HCT116 (cell line): Measurements from ENCODE around the gene CPED1. TPM values are rescaled to one million over a fixed set of nuclear protein-coding genes. Genes with fewer than 3 reads are reported as not detected.

Experiments
- ATAC-seq: fragments of 200-7000 bp; cut with Tn5 transposase; 2 replicates; pipeline ENCODE4 v1.9.1; 2020; ENCODE audit warnings: mild to moderate bottlenecking, moderate library complexity
- BruUV-seq: library from RNA; stranded (reverse); fragments of 400-500 nt; replicated peaks from 2 replicates; lab custom pipeline; 2021; lab: Mats Ljungman, UMichigan
- CTCF ChIA-PET: fragments of 300-600 bp; sonication (Branson Sonifier 250); formaldehyde crosslinking; loops from one replicate; lab custom pipeline; 2021; ENCODE audit warnings: antibody characterized with exemption; lab: Charles Lee
- POLR2A ChIA-PET: fragments of 300-600, 350-600 bp; sonication (Branson Sonifier 250); formaldehyde crosslinking; loops from one replicate; lab custom pipeline; 2021; ENCODE audit warnings: antibody characterized with exemption; lab: Charles Lee
- RAD21 ChIA-PET, 2 experiments: fragments of 300-600 bp; sonication (Branson Sonifier 250); formaldehyde crosslinking; loops; one replicate each; lab custom pipeline; 2023; ENCODE audit warnings: low total read pairs in 2 of 2; ENCODE audit not compliant: uncharacterized antibody in 2 of 2, unreplicated experiment in 2 of 2, low non-redundant PET in 1 of 2; lab: Charles Lee
- DNase-seq: peaks from one replicate; pipeline ENCODE4 v3.0.0-alpha.2; 2010; ENCODE audit warnings: low read depth, low spot score
- H2AFZ ChIP-seq: fragments of 200-600 bp; shearing (Covaris generic), sonication (generic); 2 replicates; pipeline ENCODE4 v1.6.1; 2017; ENCODE audit warnings: low read depth, mixed run types, mixed read lengths, antibody characterized with exemption, low read length; ENCODE audit not compliant: poor library complexity, severe bottlenecking
- H3K27ac ChIP-seq: 2 replicates; pipeline ENCODE4 v1.5.1; 2012; ENCODE audit warnings: low read depth, low read length
- H3K27me3 ChIP-seq: fragments of 200-600 bp; sonication (generic); 2 replicates; pipeline ENCODE4 v1.6.1; 2016; ENCODE audit warnings: mixed run types, low read length, mixed read lengths; ENCODE audit not compliant: insufficient read depth
- H3K36me3 ChIP-seq, 2 experiments: fragments of 200-500 bp in 1 of 2; fragments of 200-600 bp in 1 of 2; sonication (Bioruptor generic) in 1 of 2; sonication (generic) in 1 of 2; 2 replicates each; pipeline versions ENCODE4 v1.5.1 to v1.6.1; 2014 to 2016; ENCODE audit warnings: low read length in 2 of 2, inconsistent platforms in 1 of 2, mixed read lengths in 1 of 2, mixed run types in 1 of 2; ENCODE audit not compliant: insufficient read depth in 2 of 2, control insufficient read depth in 1 of 2
- H3K4me1 ChIP-seq, 2 experiments: fragments of 200-600 bp in 1 of 2; sonication (generic) in 1 of 2; 2 replicates each; pipeline versions ENCODE4 v1.5.1 to v1.6.1; 2012 to 2017; ENCODE audit warnings: low read length in 2 of 2, inconsistent platforms in 1 of 2, mild to moderate bottlenecking in 1 of 2, mixed read lengths in 1 of 2, mixed run types in 1 of 2, moderate library complexity in 1 of 2; ENCODE audit not compliant: insufficient read depth in 2 of 2, control insufficient read depth in 1 of 2
- H3K4me2 ChIP-seq: fragments of 200-600 bp; sonication (generic); 2 replicates; pipeline ENCODE4 v1.6.1; 2017; ENCODE audit warnings: mixed run types, low read length, mixed read lengths
- H3K4me3 ChIP-seq, 2 experiments: fragments of 200-600 bp in 1 of 2; sonication (generic) in 1 of 2; replicated peaks in 1 of 2; 2 replicates each; pipeline ENCODE4 v1.5.1; 2011 to 2016; ENCODE audit warnings: low read length in 2 of 2, control low read depth in 1 of 2, low read depth in 1 of 2, mild to moderate bottlenecking in 1 of 2, mixed read lengths in 1 of 2, mixed run types in 1 of 2
- H3K79me2 ChIP-seq: fragments of 200-600 bp; sonication (generic); 2 replicates; pipeline ENCODE4 v1.6.1; 2017; ENCODE audit warnings: mild to moderate bottlenecking, mixed run types, low read length, moderate library complexity, mixed read lengths; ENCODE audit not compliant: insufficient read depth
- H3K9ac ChIP-seq: fragments of 200-600 bp; sonication (generic); 2 replicates; pipeline ENCODE4 v1.6.1; 2016; ENCODE audit warnings: low read length, mixed read lengths
- H3K9me2 ChIP-seq: fragments of 200-600 bp; sonication (generic), shearing (Covaris generic); 2 replicates; pipeline ENCODE4 v1.6.1; 2017; ENCODE audit warnings: mixed run types, mild to moderate bottlenecking, moderate library complexity; ENCODE audit not compliant: insufficient read depth
- H3K9me3 ChIP-seq, 2 experiments: fragments of 200-500 bp in 1 of 2; fragments of 200-600 bp in 1 of 2; sonication (Bioruptor generic) in 1 of 2; sonication (generic) in 1 of 2; 2 replicates each; pipeline ENCODE4 v1.6.1; 2014 to 2017; ENCODE audit warnings: low read length in 2 of 2, mixed read lengths in 2 of 2, inconsistent platforms in 1 of 2, low read depth in 1 of 2, mild to moderate bottlenecking in 1 of 2, mixed run types in 1 of 2, moderate library complexity in 1 of 2; ENCODE audit not compliant: control insufficient read depth in 1 of 2, insufficient read depth in 1 of 2
- H4K20me1 ChIP-seq: fragments of 200-600 bp; sonication (generic), shearing (Covaris generic); 2 replicates; pipeline ENCODE4 v1.6.1; 2017; ENCODE audit warnings: mixed run types, mild to moderate bottlenecking, moderate library complexity; ENCODE audit not compliant: insufficient read depth
- CEBPB ChIP-seq: IDR thresholded peaks from 2 replicates; pipeline ENCODE4 v1.6.1; 2012; ENCODE audit warnings: low read depth
- EGR1 ChIP-seq: IDR thresholded peaks from 2 replicates; pipeline ENCODE4 v1.6.1; 2012; ENCODE audit warnings: low read depth
- ELF1 ChIP-seq: IDR thresholded peaks from 2 replicates; pipeline ENCODE4 v1.6.1; 2012; ENCODE audit warnings: low read depth, borderline replicate concordance
- EZH2 ChIP-seq: fragments of 200-600 bp; sonication (generic); IDR thresholded peaks from 2 replicates; pipeline ENCODE4 v1.6.1; 2017; ENCODE audit warnings: antibody characterized with exemption, mixed run types
- EZH2phosphoT487 ChIP-seq: fragments of 200-600 bp; IDR thresholded peaks from 2 replicates; pipeline ENCODE4 v1.6.1; 2018; ENCODE audit warnings: antibody characterized with exemption, borderline replicate concordance
- FOSL1 ChIP-seq: IDR thresholded peaks from 2 replicates; pipeline ENCODE4 v1.6.1; 2012; ENCODE audit warnings: low read depth
- JUND ChIP-seq: IDR thresholded peaks from 2 replicates; pipeline ENCODE4 v1.6.1; 2012
- POLR2A ChIP-seq: IDR thresholded peaks from 2 replicates; pipeline ENCODE4 v1.7.0; 2011; ENCODE audit warnings: borderline replicate concordance; ENCODE audit not compliant: insufficient read depth, insufficient read length; ENCODE audit errors: extremely low read depth
- POLR2AphosphoS5 ChIP-seq: IDR thresholded peaks from 2 replicates; pipeline ENCODE4 v1.6.1; 2011; ENCODE audit warnings: mild to moderate bottlenecking, low read depth, low read length, moderate library complexity
- SIN3A ChIP-seq: IDR thresholded peaks from 2 replicates; pipeline ENCODE4 v1.6.1; 2012; ENCODE audit warnings: low read depth
- SP1 ChIP-seq: IDR thresholded peaks from 2 replicates; pipeline ENCODE4 v1.6.1; 2012; ENCODE audit warnings: low read depth
- SRF ChIP-seq: IDR thresholded peaks from 2 replicates; pipeline ENCODE4 v1.6.1; 2012; ENCODE audit warnings: low read depth
- ZNF274 ChIP-seq: fragments of 200-500 bp; sonication (Bioruptor generic); IDR thresholded peaks from 2 replicates; pipeline ENCODE4 v1.6.1; 2014; ENCODE audit warnings: mild to moderate bottlenecking, low read depth, low read length, inconsistent platforms
- intact Hi-C: fragments of 100-400 bp; cut with micrococcal nuclease; formaldehyde crosslinking; loops from 2 replicates; pipeline ENCODE4 v1.10.0; 2022
- total RNA-seq: library from RNA; stranded (reverse); gene quantifications from one replicate; pipeline ENCODE4 v1.2.1, GENCODE V29; 2021; ENCODE audit not compliant: unreplicated experiment
- TF ChIP-seq, protein P1 (sequence below), 3 experiments: fragments of 200-600 bp in 1 of 3; sonication (generic) in 1 of 3; IDR thresholded peaks in 2 of 3; conservative IDR thresholded peaks in 1 of 3; 2 replicates each; pipeline ENCODE4 v1.5.1; 2012 to 2017; ENCODE audit warnings: low read depth in 2 of 3, low read length in 2 of 3, antibody characterized with exemption in 1 of 3, borderline replicate concordance in 1 of 3, control low read depth in 1 of 3, mild to moderate bottlenecking in 1 of 3, mixed read lengths in 1 of 3, mixed run types in 1 of 3, moderate library complexity in 1 of 3; ENCODE audit not compliant: insufficient read depth in 1 of 3
- TF ChIP-seq, protein P2 (sequence below): IDR thresholded peaks from 2 replicates; pipeline ENCODE4 v1.6.1; 2012

The CPED1 gene
- total RNA-seq, 1 experiment from 2014 or later: 1.2 TPM

DNA sequence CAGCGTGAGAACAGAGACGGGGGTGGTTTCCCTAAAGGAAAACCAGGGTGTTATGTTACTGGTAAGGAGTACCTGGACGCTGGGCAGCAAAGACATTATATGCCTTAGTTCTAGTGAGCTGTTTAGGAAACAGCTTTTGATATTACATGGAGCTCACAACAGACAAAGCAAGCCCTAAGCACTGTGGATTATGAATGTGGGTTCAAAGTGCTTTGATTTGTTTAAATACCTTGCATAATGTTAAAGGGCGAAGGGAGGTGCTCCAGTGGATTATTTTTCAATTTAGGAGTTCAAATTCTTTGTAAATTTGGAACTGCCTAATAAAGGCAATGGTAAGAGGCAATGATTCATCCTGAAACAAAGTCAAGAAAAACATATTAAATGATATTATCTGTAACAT is 354.1 kb downstream of the CPED1 start (continued):
- TF ChIP-seq EGR1 (no peak), JUND (peak; percentile 39), POLR2A (no peak), EZH2phosphoT487 (no peak), FOSL1 (no peak), POLR2AphosphoS5 (no peak; the same call in 1 of the 2 replicates), ZNF274 (no peak), SRF (peak; percentile 54; the same call in 1 of the 2 replicates), SIN3A (no peak), ELF1 (no peak)
- TF ChIP-seq, protein P1, sequence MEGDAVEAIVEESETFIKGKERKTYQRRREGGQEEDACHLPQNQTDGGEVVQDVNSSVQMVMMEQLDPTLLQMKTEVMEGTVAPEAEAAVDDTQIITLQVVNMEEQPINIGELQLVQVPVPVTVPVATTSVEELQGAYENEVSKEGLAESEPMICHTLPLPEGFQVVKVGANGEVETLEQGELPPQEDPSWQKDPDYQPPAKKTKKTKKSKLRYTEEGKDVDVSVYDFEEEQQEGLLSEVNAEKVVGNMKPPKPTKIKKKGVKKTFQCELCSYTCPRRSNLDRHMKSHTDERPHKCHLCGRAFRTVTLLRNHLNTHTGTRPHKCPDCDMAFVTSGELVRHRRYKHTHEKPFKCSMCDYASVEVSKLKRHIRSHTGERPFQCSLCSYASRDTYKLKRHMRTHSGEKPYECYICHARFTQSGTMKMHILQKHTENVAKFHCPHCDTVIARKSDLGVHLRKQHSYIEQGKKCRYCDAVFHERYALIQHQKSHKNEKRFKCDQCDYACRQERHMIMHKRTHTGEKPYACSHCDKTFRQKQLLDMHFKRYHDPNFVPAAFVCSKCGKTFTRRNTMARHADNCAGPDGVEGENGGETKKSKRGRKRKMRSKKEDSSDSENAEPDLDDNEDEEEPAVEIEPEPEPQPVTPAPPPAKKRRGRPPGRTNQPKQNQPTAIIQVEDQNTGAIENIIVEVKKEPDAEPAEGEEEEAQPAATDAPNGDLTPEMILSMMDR (IDR thresholded peaks at IDR 0.05 in 2 of 3, conservative IDR thresholded peaks at IDR 0.05 in 1 of 3; ENCODE audit: borderline replicate concordance in 1 of 3, insufficient read depth in 1 of 3, low read depth in 2 of 3, low read length in 2 of 3): no peak

DNA sequence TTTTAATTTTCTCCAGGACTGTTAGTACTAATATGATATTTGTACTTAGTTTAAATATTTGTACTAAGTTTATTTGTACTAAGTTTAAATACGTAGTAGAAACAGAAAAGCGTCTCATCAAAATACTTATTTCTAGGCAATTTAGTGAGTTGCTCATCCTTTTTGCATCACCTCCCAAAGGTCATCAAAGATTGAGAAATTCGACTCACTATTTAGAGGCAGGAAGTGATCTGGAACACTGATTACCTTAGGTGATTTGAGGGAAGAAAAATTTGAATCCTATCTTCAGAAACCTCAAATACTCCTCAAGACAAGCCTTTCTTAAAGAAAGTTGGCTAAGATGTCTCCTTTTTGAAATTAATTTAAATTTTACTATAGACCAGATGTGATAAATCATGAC is 354.8 kb downstream of the CPED1 start:
- peaks cover 19 to 80% of the 10 kb centered on the region in 2 experiments; a peak in 3 of 4 replicates for H3K4me1 ChIP-seq
- no peak overlapping the region for H3K4me2 ChIP-seq
- H2AFZ ChIP-seq: no peak overlapping the region
- H3K27ac ChIP-seq: peak overlapping the region; percentile 56; the same call in 1 of the 2 replicates
- RAD21 ChIA-PET: no interaction called here
- POLR2A ChIA-PET: no interaction called here
- no peak for DNase-seq
- H3K79me2 ChIP-seq: peaks cover 18% of the 10 kb centered on the region
- H3K9ac ChIP-seq: no peak overlapping the region
- peaks cover 11 to 19% of the 10 kb centered on the region in 2 experiments for H3K36me3 ChIP-seq
- no peaks in the 10 kb centered on the region for H3K27me3 ChIP-seq
- no TSS peak for BruUV-seq
- no peak overlapping the region for H3K4me3 ChIP-seq
- no peak for ATAC-seq
- CTCF ChIA-PET: no interaction called here
- H3K9me3 ChIP-seq: no peaks in the 10 kb centered on the region
- no peaks in the 10 kb centered on the region for H3K9me2 ChIP-seq
- no peaks in the 10 kb centered on the region for H4K20me1 ChIP-seq
- TF ChIP-seq SP1 (no peak), EZH2 (no peak), JUND (no peak; the same call in 1 of the 2 replicates), CEBPB (peak; percentile 60)
- TF ChIP-seq, protein P2, sequence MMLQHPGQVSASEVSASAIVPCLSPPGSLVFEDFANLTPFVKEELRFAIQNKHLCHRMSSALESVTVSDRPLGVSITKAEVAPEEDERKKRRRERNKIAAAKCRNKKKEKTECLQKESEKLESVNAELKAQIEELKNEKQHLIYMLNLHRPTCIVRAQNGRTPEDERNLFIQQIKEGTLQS: 0 out of 2 replicates have a peak, but pooled peaks have one; percentile 12
- TF ChIP-seq, all 23 proteins: peak for 2
- intact Hi-C loops: no loop called here
